ENCODE data around the gene MUC2. TPM values are rescaled to one million over a fixed set of nuclear protein-coding genes. Genes with fewer than 3 reads are reported as not detected.

The MUC2 gene
- total RNA-seq, 1 experiment from 2014 or later, result not detected

DNA sequence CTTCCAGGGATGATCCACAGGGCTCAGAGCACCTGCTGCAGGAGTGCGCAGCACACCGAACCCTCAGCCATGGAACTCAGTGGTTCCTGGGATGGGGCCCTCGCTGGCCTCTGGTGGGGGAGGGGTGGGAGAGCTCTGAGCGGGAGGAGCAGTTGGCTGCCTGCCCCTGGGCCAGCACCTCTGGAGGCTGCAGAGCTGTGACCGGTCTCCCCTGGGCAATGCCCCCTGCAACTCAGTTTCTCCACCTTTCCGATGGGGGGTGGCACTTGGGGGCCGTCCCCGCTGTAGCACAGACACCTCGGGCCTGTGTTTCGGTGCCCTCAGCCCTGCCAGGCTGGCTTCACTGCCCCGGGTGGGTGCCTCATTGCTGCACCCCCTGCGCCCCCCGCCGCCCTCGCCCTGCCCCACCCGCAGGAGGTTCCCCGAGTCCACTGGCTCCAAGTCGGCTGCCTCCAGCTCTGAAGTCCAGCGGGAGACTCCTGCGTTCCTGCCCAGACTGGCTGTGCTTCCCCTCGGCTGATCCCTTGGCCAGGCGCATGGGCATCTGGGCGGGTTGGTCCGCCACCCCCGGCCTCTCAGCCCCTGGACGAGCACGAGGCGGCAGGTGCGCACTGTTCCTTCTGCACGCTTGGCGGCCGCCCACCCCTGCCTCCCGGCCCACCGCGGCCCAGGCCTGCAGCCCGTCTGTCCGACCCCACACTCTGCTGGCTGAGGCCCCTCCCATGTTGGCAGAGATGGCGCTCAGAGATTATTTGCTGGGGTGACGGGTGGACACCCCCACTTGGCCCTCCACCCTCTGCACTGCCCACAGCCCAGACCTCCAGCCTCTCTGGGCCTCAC, 40.0 kb upstream of the MUC2 start:
- intact Hi-C loops (cut with micrococcal nuclease; ENCODE audit: unreplicated experiment), result no loop called here
- no peak overlapping the region for H3K27ac ChIP-seq (ENCODE audit: low read depth, low read length, poor library complexity, severe bottlenecking)
- ChIA-PET CTCF (no interaction called here), POLR2A (ENCODE audit: low non-redundant PET) (no interaction called here)
- no peaks in the 10 kb centered on the region for H3K9me3 ChIP-seq (ENCODE audit: low read depth, low read length, poor library complexity, severe bottlenecking)
- DNase-seq (ENCODE audit: low spot score), result no peak
- no peaks in the 10 kb centered on the region for H3K36me3 ChIP-seq (ENCODE audit: insufficient read depth, low read length, poor library complexity, severe bottlenecking)
- no peak for TF ChIP-seq EZH2 (IDR thresholded peaks at IDR 0.05; ENCODE audit: borderline replicate concordance, low read depth, low read length, poor library complexity, severe bottlenecking)
- TF ChIP-seq, protein P1, sequence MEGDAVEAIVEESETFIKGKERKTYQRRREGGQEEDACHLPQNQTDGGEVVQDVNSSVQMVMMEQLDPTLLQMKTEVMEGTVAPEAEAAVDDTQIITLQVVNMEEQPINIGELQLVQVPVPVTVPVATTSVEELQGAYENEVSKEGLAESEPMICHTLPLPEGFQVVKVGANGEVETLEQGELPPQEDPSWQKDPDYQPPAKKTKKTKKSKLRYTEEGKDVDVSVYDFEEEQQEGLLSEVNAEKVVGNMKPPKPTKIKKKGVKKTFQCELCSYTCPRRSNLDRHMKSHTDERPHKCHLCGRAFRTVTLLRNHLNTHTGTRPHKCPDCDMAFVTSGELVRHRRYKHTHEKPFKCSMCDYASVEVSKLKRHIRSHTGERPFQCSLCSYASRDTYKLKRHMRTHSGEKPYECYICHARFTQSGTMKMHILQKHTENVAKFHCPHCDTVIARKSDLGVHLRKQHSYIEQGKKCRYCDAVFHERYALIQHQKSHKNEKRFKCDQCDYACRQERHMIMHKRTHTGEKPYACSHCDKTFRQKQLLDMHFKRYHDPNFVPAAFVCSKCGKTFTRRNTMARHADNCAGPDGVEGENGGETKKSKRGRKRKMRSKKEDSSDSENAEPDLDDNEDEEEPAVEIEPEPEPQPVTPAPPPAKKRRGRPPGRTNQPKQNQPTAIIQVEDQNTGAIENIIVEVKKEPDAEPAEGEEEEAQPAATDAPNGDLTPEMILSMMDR (conservative IDR thresholded peaks at IDR 0.05; ENCODE audit: low read depth, low read length), result no peak
- H3K4me3 ChIP-seq (ENCODE audit: low read depth, low read length, poor library complexity, severe bottlenecking), result no peak overlapping the region
- no peaks in the 10 kb centered on the region for H3K4me1 ChIP-seq (ENCODE audit: insufficient read depth, low read length, poor library complexity, severe bottlenecking)
- no TSS peak for BruUV-seq (replicated peaks)
- no peaks in the 10 kb centered on the region for H3K27me3 ChIP-seq (replicated peaks; ENCODE audit: insufficient read depth, low read depth, low read length, poor library complexity)

DNA sequence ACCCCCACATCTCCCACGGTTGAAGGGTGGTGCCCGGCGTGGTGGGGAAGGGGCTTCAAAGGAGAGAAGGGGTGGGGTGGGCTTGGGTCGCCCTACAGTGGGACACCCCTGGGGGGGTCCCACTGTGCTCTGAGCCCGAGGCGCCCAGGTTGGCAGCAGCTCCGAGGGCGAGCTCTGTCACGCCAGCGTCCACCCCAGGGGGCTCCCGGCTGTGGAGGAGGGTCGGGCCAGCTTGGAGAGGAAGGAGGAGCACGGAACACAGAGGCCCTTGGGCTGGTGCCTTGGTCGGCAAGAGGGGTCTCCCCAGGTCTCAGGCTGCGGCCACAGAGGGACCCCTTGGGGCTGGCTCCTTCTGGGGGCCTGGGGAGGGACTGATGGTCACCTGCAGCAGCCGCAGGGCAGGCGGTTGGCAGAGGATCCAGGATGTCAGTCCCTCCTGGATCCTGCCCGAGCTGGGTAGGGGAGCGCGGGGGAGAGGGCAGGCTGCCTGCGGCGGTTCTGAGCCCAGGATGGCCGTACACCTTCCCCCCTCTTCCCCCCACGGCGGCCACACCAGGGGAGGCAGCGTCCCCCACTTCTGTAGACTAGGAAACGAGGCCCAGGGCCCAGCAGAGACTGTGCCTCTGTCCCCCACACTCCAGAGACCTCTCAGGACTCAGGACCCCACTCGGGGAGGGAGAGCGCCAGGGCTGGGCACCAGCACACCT, 38.9 kb upstream of the MUC2 start:
- Histone ChIP-seq H3K27ac (ENCODE audit: low read depth, low read length, poor library complexity, severe bottlenecking) (no peak overlapping the region), H3K36me3 (ENCODE audit: insufficient read depth, low read length, poor library complexity, severe bottlenecking) (no peaks in the 10 kb centered on the region), H3K4me1 (ENCODE audit: insufficient read depth, low read length, poor library complexity, severe bottlenecking) (no peaks in the 10 kb centered on the region), H3K9me3 (ENCODE audit: low read depth, low read length, poor library complexity, severe bottlenecking) (no peaks in the 10 kb centered on the region), H3K4me3 (ENCODE audit: low read depth, low read length, poor library complexity, severe bottlenecking) (no peak overlapping the region), H3K27me3 (replicated peaks; ENCODE audit: insufficient read depth, low read depth, low read length, poor library complexity) (no peaks in the 10 kb centered on the region)
- BruUV-seq (replicated peaks), result no TSS peak
- no peak for DNase-seq (ENCODE audit: low spot score)
- intact Hi-C loops (cut with micrococcal nuclease; ENCODE audit: unreplicated experiment), result no loop called here
- TF ChIP-seq, protein P1 (conservative IDR thresholded peaks at IDR 0.05; ENCODE audit: low read depth, low read length), result no peak
- TF ChIP-seq EZH2 (IDR thresholded peaks at IDR 0.05; ENCODE audit: borderline replicate concordance, low read depth, low read length, poor library complexity, severe bottlenecking), result no peak
- POLR2A ChIA-PET (ENCODE audit: low non-redundant PET), result no interaction called here
- CTCF ChIA-PET, result no interaction called here

DNA sequence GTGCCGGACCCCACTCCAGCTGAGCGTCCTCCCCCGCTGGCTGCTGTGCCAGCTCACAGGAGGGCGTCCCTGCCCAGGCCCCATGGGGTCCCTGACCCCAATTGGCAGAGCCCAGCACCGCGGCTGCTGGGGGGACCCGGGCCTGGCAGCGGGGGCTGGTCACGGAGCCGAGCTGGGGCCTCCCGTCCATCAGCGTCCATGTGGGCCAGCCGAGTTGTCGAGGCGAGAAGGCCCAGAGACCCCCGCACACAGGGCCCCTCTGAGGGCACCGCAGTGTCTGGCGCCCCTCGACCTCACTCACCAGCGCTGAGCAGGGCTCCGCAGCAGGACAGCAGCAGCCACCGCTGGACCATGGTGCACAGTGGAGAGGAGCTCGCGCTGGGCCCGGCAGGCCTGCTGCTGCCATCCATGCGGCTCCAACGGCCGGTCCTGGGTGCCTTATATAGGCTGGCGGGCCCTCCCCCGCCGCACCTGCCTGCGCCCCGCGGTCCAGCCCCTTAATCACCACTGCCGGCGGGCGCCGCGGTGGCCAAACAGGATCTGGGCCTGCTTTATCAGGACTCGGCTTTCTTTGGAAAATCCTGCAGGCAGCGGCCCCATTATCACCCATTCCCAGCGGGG, 38.3 kb upstream of the MUC2 start, which contains the start of gene MUC6:
Gene MUC6 (minus strand): TSS at position 416 of the 621 bp plus-strand sequence. CDS start 63 bp downstream, at position 353.
- no peak within 1 kb of the TSS for H3K4me3 ChIP-seq (ENCODE audit: low read depth, low read length, poor library complexity, severe bottlenecking)
- no peaks in the 10 kb centered on the region for H3K27me3 ChIP-seq (replicated peaks; ENCODE audit: insufficient read depth, low read depth, low read length, poor library complexity)
- ChIA-PET CTCF (no interaction called here), POLR2A (ENCODE audit: low non-redundant PET) (no interaction called here)
- intact Hi-C loops (cut with micrococcal nuclease; ENCODE audit: unreplicated experiment), result no loop called here
- H3K4me1 ChIP-seq (ENCODE audit: insufficient read depth, low read length, poor library complexity, severe bottlenecking), result no peaks in the 10 kb centered on the region
- H3K27ac ChIP-seq (ENCODE audit: low read depth, low read length, poor library complexity, severe bottlenecking), result no peak within 1 kb of the TSS
- H3K9me3 ChIP-seq (ENCODE audit: low read depth, low read length, poor library complexity, severe bottlenecking), result no peaks in the 10 kb centered on the region
- no peaks in the 10 kb centered on the region for H3K36me3 ChIP-seq (ENCODE audit: insufficient read depth, low read length, poor library complexity, severe bottlenecking)
- DNase-seq (ENCODE audit: low spot score), result no peak
- no TSS peak for BruUV-seq (replicated peaks)
- TF ChIP-seq, protein P1 (conservative IDR thresholded peaks at IDR 0.05; ENCODE audit: low read depth, low read length), result no peak
- TF ChIP-seq EZH2 (IDR thresholded peaks at IDR 0.05; ENCODE audit: borderline replicate concordance, low read depth, low read length, poor library complexity, severe bottlenecking), result no peak
